GM19397 (cell line): Measurements from ENCODE around the gene USB1.

ENCODE experiments used
- ATAC-seq: cut with Tn5 transposase; IDR thresholded peaks from one replicate; pipeline ENCODE4 v1.9.1; 2021; ENCODE audit warnings: mild to moderate bottlenecking, moderate library complexity; ENCODE audit not compliant: unreplicated experiment

The USB1 gene

DNA sequence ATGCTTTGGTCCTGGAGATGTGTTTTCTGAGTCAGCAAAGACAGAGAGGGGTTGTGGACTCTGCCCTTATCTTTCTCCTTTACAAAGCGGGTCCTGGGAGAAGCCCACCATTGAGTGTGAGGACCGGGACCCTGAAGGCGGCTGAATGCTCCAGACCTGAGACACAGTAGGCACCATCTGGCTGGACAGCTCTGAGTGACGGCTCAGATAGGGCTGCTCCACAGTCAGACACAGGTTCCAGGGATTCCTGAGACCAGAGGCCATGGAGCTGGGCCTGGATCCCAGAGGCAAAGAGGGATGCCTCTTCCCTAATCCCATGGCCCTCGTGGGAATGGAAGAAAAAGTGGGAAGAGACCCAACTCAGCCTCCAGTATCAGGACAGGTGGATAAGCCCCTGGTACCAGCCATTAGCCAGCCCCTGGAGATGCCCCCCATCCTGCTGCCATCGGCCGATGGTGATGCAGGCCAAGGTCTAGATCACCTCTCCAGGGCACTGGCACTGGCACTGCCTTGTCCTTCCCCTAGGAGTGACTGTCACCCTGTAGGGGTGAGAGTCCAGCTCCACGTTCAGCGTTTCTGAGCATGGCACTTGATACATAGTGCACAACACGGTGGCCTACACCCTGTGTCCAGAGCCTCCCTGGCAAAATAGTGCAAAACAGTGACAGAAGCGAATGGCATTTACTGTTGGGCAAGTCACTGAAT, 29.1 kb downstream of the USB1 start:
- ATAC-seq: no peak

GRCh38 chr16:58031016-58031800, 30.0 kb downstream of the USB1 start:
- ATAC-seq: no peak

DNA sequence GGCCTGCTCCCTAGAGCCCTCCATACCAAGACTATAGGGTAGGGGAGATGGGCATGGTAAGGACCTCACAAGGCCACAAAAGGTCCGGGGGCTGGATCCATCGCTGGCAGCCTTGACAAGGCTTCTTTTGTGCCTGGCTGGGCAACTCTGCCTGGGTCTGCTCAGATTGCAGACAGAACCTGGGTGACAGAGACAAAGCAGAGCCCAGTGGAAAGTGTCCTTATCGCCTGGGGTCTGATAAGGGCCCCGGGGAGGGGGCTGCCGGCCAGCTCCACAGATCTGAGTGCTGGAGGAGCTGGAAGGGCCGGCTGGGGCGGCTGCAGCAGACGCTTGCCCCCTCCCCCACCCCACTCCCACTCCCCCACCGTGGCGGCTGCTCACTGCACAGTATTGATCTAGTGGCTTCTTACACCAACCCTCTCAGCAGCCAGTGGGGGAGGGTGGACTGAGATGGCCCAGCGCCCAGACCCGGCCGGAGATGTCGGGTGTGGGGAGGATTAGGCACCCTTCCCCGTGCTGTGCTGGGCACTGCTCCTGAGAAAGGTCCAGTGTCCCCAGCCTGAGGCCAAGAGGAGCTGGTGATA, 31.6 kb downstream of the USB1 start:
- no peak for ATAC-seq

- no peak for ATAC-seq
Measured at GRCh38 chr16:58034128-58034685, 33.0 kb downstream of the USB1 start.

DNA sequence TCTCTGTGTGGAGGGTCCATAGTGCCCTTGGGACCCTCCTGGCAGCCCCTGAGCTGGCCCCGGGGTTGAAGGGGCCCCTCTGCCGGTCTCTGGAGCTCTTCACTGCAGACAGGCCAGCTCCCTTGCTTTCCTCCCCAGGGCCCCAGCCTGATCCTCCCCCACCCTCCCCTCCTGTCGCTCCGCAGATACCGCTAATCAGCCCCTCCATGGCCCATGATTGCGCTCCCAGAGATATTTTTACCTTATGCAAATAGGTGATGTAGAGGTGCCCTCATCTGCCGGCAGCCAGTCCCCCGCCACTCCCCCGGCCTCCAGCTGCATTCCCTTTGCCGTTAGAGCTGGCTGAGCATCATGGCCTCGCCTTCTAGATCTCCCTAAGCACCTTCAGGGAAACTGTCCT, 33.6 kb downstream of the USB1 start:
- ATAC-seq: no peak

- ATAC-seq: no peak
Measured at GRCh38 chr16:58035356-58036170, 34.4 kb downstream of the USB1 start.

DNA sequence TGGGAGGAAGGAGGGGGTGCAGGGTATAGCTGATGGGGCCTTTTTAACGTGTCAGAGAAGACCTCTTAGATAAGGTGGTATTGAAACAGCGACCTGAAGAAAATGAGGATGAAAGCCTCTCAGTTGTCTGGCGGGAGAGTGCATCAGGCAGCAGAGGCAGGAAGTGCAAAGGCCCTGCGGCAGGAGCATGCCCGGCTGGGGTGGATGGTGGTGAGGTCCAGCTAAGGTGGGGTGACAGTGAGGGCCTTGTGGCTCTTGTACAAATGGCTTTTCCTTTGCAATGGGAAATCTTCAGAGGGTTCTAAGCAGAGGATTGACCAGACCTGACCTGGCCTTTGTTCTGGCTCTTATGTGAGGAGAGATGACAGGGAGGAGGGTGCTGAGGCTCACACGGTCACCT, 35.7 kb downstream of the USB1 start:
- ATAC-seq: no peak

DNA sequence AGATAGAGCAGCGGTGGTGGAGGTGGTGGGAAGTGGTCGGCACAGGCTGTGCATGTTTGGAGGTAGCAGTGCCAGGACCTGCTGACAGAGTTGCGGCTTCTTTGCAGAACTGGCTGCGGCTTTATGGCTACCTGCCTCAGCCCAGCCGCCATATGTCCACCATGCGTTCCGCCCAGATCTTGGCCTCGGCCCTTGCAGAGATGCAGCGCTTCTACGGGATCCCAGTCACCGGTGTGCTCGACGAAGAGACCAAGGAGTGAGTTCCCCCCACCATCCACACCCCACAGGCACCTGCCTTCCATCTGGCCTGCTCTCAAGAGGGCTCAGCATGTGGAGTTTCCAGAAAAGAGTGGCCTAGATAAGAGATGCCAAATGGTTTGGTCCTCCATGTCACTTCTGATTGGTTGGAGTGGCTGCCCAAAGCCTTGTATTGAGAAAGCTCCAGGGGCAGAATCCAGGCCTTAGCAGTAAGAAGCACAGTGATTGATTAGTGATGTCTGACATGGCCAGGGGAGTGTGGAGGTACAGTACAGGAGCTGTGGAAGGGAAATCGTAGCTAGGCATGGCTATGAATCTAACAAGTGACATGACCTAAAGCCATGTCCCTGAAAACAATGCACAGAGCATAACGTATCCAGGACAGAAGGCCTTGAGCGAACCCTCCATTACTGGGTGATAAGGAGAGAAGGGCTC, 36.3 kb downstream of the USB1 start:
- no peak for ATAC-seq

- no peak for ATAC-seq
Measured at GRCh38 chr16:58038219-58038641, 37.0 kb downstream of the USB1 start.

- no peak for ATAC-seq
Measured at GRCh38 chr16:58039829-58040495, 38.8 kb downstream of the USB1 start.

DNA sequence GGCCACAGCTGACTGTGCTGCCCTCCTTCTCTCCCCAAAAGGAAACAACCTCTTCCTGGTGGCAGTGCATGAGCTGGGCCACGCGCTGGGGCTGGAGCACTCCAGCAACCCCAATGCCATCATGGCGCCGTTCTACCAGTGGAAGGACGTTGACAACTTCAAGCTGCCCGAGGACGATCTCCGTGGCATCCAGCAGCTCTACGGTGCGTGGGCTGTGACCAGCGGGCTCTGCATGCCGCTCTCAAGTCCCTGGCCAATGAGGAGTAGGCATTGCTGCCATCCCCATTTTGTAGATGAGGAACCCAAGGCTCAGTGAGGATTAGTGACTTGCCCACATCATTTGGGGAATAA, 39.3 kb downstream of the USB1 start:
- ATAC-seq: no peak

- no peak for ATAC-seq
Measured at GRCh38 chr16:58040945-58041627, 39.9 kb downstream of the USB1 start.

GRCh38 chr16:58041628-58041955, 40.4 kb downstream of the USB1 start:
- no peak for ATAC-seq

DNA sequence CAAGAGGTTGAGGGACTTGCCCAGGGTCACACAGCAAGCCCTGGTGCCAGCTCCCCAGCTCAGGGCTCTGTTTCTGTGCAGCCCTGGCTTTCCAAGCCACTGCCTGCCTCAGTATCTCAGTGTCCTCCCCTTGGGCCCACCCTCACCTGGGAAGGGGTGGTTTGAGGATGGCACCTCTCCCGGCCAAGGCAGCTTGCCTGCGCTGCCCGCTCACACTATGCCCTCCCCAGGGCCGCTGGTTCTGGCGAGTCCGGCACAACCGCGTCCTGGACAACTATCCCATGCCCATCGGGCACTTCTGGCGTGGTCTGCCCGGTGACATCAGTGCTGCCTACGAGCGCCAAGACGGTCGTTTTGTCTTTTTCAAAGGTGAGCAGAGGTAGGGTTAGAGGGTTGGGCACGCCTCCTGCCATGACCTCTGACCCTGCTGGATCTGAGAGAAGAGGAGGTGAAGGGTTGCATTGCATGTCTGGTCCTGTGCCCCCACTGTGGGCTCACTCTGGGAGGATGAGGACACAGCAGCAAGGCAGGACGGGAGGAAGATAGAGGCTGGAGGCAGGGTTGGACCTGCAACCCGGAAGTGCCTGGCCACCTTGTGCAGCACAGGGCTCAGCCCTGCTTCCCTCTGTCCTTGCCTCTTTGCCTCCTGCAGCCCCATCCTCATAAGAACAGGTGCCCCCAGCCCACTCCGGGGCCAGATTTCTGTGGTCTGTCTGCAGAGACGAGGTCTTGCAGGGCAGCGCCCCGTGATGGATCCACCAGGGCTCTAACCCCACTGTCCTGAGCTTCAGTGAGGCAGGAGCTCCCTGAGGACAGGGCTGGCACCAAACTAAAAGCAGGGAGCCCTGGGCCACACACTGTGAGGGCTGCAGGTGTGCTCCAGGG, 41.0 kb downstream of the USB1 start:
- ATAC-seq: no peak

DNA sequence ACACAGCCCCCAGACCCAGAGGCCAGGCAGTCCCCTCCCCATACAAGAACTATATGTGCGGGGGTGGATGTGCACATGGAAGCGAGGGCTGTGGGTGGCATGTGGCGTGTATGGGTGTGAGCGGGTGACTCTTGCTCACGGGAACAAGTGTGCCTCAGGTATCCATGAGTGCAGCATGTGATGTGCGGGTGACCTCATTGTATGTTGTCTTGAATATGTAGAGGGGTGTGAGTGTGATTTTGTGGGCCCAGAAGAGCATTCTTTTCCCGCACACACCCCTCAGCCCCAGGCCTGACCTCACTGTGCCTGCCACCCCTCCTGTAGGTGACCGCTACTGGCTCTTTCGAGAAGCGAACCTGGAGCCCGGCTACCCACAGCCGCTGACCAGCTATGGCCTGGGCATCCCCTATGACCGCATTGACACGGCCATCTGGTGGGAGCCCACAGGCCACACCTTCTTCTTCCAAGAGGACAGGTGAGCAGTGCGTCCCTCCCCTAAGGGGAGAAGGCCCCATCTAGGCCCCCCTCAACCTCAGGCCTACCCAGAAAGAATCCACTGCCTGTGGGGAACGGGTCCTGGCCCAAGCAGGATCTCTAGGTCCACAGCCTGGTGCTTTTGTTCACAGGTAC, 41.8 kb downstream of the USB1 start:
- ATAC-seq: no peak

GRCh38 chr16:58043571-58044155, 42.5 kb downstream of the USB1 start:
- no peak for ATAC-seq

GRCh38 chr16:58044266-58045019, 43.2 kb downstream of the USB1 start:
- no peak for ATAC-seq
